Measurements from ENCODE around the gene SNCA. TPM values are rescaled to one million over a fixed set of nuclear protein-coding genes. Genes with fewer than 3 reads are reported as not detected.

SNCA gene
- total RNA-seq, 2 donors from 2014 or later, result 0.45 to 26.1 TPM

- no peaks in the 10 kb centered on the region for H3K9me3 ChIP-seq (ENCODE audit: control insufficient read depth, low read length, poor library complexity, severe bottlenecking)
- ATAC-seq (no peak), DNase-seq (no peak)
- Mint-ChIP-seq H3K27ac (no peak overlapping the region), H3K27me3 (peaks cover 27% of the 10 kb centered on the region), H3K4me1 (no peaks in the 10 kb centered on the region), H3K36me3 (ENCODE audit: low read depth) (no peaks in the 10 kb centered on the region), H3K4me3 (no peak overlapping the region)
Observed at GRCh38 chr4:89704651-89705395, 132.1 kb downstream of the SNCA start.

GRCh38 chr4:89703829-89704590, 133.0 kb downstream of the SNCA start:
- H3K9me3 ChIP-seq (ENCODE audit: control insufficient read depth, low read length, poor library complexity, severe bottlenecking), result no peaks in the 10 kb centered on the region
- Mint-ChIP-seq H3K36me3 (ENCODE audit: low read depth) (no peaks in the 10 kb centered on the region), H3K27me3 (peaks cover 24% of the 10 kb centered on the region), H3K4me3 (no peak overlapping the region), H3K4me1 (no peaks in the 10 kb centered on the region), H3K27ac (no peak overlapping the region)
- DNase-seq (no peak), ATAC-seq (no peak)

- no peak overlapping the region for H3K4me3 Mint-ChIP-seq
- H3K27me3 Mint-ChIP-seq, result peaks cover 8% of the 10 kb centered on the region
- ATAC-seq (no peak), DNase-seq (no peak)
- H3K4me1 Mint-ChIP-seq, result no peaks in the 10 kb centered on the region
- H3K36me3 Mint-ChIP-seq (ENCODE audit: low read depth), result no peaks in the 10 kb centered on the region
- no peak overlapping the region for H3K27ac Mint-ChIP-seq
- no peaks in the 10 kb centered on the region for H3K9me3 ChIP-seq (ENCODE audit: control insufficient read depth, low read length, poor library complexity, severe bottlenecking)
Observed at GRCh38 chr4:89700766-89701423, 136.1 kb downstream of the SNCA start.

- DNase-seq (no peak), ATAC-seq (no peak)
- peaks cover 4% of the 10 kb centered on the region for H3K4me1 Mint-ChIP-seq
Observed at GRCh38 chr4:89685690-89686089, 151.3 kb downstream of the SNCA start.

GRCh38 chr4:89685277-89685676, 151.7 kb downstream of the SNCA start:
- peaks cover 4% of the 10 kb centered on the region for H3K4me1 Mint-ChIP-seq

More at GRCh38 chr4:89685690-89686089, 151.3 kb downstream of the SNCA start:
- H3K27ac Mint-ChIP-seq, result no peak overlapping the region
- H3K9me3 ChIP-seq (ENCODE audit: control insufficient read depth, low read length, poor library complexity, severe bottlenecking), result no peaks in the 10 kb centered on the region
- peaks cover 6% of the 10 kb centered on the region for H3K36me3 Mint-ChIP-seq (ENCODE audit: low read depth)
- H3K27me3 Mint-ChIP-seq, result peaks cover 18% of the 10 kb centered on the region
- H3K4me3 Mint-ChIP-seq, result no peak overlapping the region

GRCh38 chr4:89684536-89684935, 152.4 kb downstream of the SNCA start:
- Mint-ChIP-seq H3K27ac (no peak overlapping the region), H3K27me3 (peaks cover 18% of the 10 kb centered on the region), H3K4me3 (no peak overlapping the region), H3K36me3 (ENCODE audit: low read depth) (peaks cover 6% of the 10 kb centered on the region), H3K4me1 (peaks cover 4% of the 10 kb centered on the region)
- H3K9me3 ChIP-seq (ENCODE audit: control insufficient read depth, low read length, poor library complexity, severe bottlenecking), result no peaks in the 10 kb centered on the region
- no peak for DNase-seq
- ATAC-seq, result no peak

More at GRCh38 chr4:89685277-89685676, 151.7 kb downstream of the SNCA start:
- H3K27me3 Mint-ChIP-seq, result peaks cover 18% of the 10 kb centered on the region
- no peak overlapping the region for H3K27ac Mint-ChIP-seq
- DNase-seq (no peak), ATAC-seq (no peak)
- no peak overlapping the region for H3K4me3 Mint-ChIP-seq
- no peaks in the 10 kb centered on the region for H3K9me3 ChIP-seq (ENCODE audit: control insufficient read depth, low read length, poor library complexity, severe bottlenecking)
- peaks cover 6% of the 10 kb centered on the region for H3K36me3 Mint-ChIP-seq (ENCODE audit: low read depth)

GRCh38 chr4:89682808-89683207, 154.2 kb downstream of the SNCA start:
- ATAC-seq (no peak), DNase-seq (no peak)
- Mint-ChIP-seq H3K4me3 (no peak overlapping the region), H3K4me1 (peaks cover 8% of the 10 kb centered on the region), H3K36me3 (ENCODE audit: low read depth) (peaks cover 6% of the 10 kb centered on the region), H3K27me3 (peaks cover 16% of the 10 kb centered on the region), H3K27ac (no peak overlapping the region)
- no peaks in the 10 kb centered on the region for H3K9me3 ChIP-seq (ENCODE audit: control insufficient read depth, low read length, poor library complexity, severe bottlenecking)

GRCh38 chr4:89681671-89682070, 155.3 kb downstream of the SNCA start:
- H3K4me3 Mint-ChIP-seq, result no peak overlapping the region
- DNase-seq (no peak), ATAC-seq (no peak)
- peaks cover 7% of the 10 kb centered on the region for H3K27me3 Mint-ChIP-seq
- no peaks in the 10 kb centered on the region for H3K9me3 ChIP-seq (ENCODE audit: control insufficient read depth, low read length, poor library complexity, severe bottlenecking)
- peaks cover 3% of the 10 kb centered on the region for H3K36me3 Mint-ChIP-seq (ENCODE audit: low read depth)
- peaks cover 8% of the 10 kb centered on the region for H3K4me1 Mint-ChIP-seq
- H3K27ac Mint-ChIP-seq, result no peak overlapping the region

- H3K27ac Mint-ChIP-seq, result peak overlapping the region; percentile 24
- peaks cover 3% of the 10 kb centered on the region for H3K36me3 Mint-ChIP-seq (ENCODE audit: low read depth)
- no peak for DNase-seq
- H3K4me3 Mint-ChIP-seq, result no peak overlapping the region
- H3K27me3 Mint-ChIP-seq, result peaks cover 4% of the 10 kb centered on the region
- ATAC-seq, result no peak
- no peaks in the 10 kb centered on the region for H3K9me3 ChIP-seq (ENCODE audit: control insufficient read depth, low read length, poor library complexity, severe bottlenecking)
- peaks cover 8% of the 10 kb centered on the region for H3K4me1 Mint-ChIP-seq
Observed at GRCh38 chr4:89681219-89681618, 155.7 kb downstream of the SNCA start.

- H3K9me3 ChIP-seq (ENCODE audit: control insufficient read depth, low read length, poor library complexity, severe bottlenecking), result no peaks in the 10 kb centered on the region
- Mint-ChIP-seq H3K27me3 (peaks cover 38% of the 10 kb centered on the region), H3K27ac (no peak overlapping the region), H3K4me1 (peaks cover 3% of the 10 kb centered on the region), H3K36me3 (ENCODE audit: low read depth) (peaks cover 2% of the 10 kb centered on the region), H3K4me3 (no peak overlapping the region)
- no peak for DNase-seq
- no peak for ATAC-seq
Observed at GRCh38 chr4:89674876-89675459, 162.0 kb downstream of the SNCA start.

Other genes with a start within 250 kb of the SNCA start
- gene MMRN1, start 57.7 kb upstream of the SNCA start, total RNA-seq, result 1 to 10 TPM in 1 of 2 donors, under 1 TPM in 1; 0.70 to 6.5 TPM

Data from T-helper 17 cell (primary cell).